Tibial artery (tissue), 4 donors: Measurements from ENCODE around the gene ISCA2.
A peak's percentile ranks its signal among the peaks of the same experiment; 100 is the strongest.

Experiments
- DNase-seq, 2 donors: peaks; one replicate each; pipeline ENCODE4 v3.0.0-alpha.2; 2019
- H3K27ac ChIP-seq, 2 donors: fragments of 200-600 bp; sonication (generic) in 1 of 2; 1 replicate in 1 of 2; 2 replicates in 1 of 2; pipeline ENCODE4 v1.5.1; 2018 to 2019; ENCODE audit warnings: mild to moderate bottlenecking in 1 of 2
- H3K27me3 ChIP-seq, 2 donors: fragments of 200-600 bp; sonication (generic) in 1 of 2; one replicate each; pipeline versions ENCODE4 v1.5.1 to v1.6.0; 2016 to 2019
- H3K36me3 ChIP-seq, 3 donors: fragments of 200-600 bp; sonication (generic) in 2 of 3; one replicate each; pipeline ENCODE4 v1.5.1; 2016 to 2019; ENCODE audit warnings: mild to moderate bottlenecking in 2 of 3
- H3K4me1 ChIP-seq, 4 donors: fragments of 200-600 bp; sonication (generic) in 2 of 4; 1 replicate in 3 of 4; 2 replicates in 1 of 4; pipeline ENCODE4 v1.5.1; 2016 to 2019
- H3K4me3 ChIP-seq, 2 donors: fragments of 200-600 bp; sonication (generic) in 1 of 2; 1 replicate in 1 of 2; 2 replicates in 1 of 2; pipeline ENCODE4 v1.5.1; 2018 to 2019; ENCODE audit warnings: mild to moderate bottlenecking in 2 of 2
- H3K9me3 ChIP-seq, 3 donors: fragments of 200-600 bp; sonication (generic) in 1 of 3; one replicate each; pipeline ENCODE4 v1.5.1; 2016 to 2019
- intact Hi-C: fragments of 100-400 bp; cut with DNase I; formaldehyde crosslinking; loops from one replicate; pipeline ENCODE4 v1.15.0; 2023; ENCODE audit warnings: low total_unique reads
- TF ChIP-seq, protein P1 (sequence below), 2 experiments: fragments of 200-600 bp in 1 of 2; fragments of 450-650 bp in 1 of 2; IDR thresholded peaks; one replicate each; pipeline ENCODE4 v1.5.1; 2017 to 2019; ENCODE audit warnings: antibody characterized with exemption in 2 of 2, mild to moderate bottlenecking in 1 of 2, moderate library complexity in 1 of 2

Gene ISCA2

DNA sequence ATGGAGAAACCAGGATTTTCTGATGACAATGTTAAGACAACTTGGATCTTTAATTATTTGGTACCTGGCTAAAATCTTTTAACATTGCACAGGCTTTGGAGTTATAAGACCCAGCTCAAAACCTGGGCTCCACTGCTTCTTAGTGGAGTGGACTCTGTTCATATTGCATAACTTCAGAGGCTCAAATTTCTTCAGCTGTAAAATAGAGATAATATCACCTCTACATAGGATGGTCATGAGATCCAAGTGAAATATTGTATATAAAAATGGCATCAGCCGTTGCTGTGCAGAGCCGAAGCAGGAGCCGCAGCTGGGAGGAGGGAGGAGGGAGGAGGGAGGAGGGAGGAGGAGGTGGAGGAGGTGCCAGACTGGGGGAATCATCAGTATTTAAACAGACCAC is 11.0 kb upstream of the ISCA2 start:
- no peak for DNase-seq
- Histone ChIP-seq H3K27ac (no peak overlapping the region), H3K4me3 (no peak overlapping the region), H3K9me3 (no peaks in the 10 kb centered on the region), H3K27me3 (no peaks in the 10 kb centered on the region), H3K4me1 (peaks cover 0 to 10% (median 0%) of the 10 kb centered on the region in 4 donors), H3K36me3 (peaks cover 35 to 85% (median 70%) of the 10 kb centered on the region in 3 donors)
- TF ChIP-seq, protein P1, sequence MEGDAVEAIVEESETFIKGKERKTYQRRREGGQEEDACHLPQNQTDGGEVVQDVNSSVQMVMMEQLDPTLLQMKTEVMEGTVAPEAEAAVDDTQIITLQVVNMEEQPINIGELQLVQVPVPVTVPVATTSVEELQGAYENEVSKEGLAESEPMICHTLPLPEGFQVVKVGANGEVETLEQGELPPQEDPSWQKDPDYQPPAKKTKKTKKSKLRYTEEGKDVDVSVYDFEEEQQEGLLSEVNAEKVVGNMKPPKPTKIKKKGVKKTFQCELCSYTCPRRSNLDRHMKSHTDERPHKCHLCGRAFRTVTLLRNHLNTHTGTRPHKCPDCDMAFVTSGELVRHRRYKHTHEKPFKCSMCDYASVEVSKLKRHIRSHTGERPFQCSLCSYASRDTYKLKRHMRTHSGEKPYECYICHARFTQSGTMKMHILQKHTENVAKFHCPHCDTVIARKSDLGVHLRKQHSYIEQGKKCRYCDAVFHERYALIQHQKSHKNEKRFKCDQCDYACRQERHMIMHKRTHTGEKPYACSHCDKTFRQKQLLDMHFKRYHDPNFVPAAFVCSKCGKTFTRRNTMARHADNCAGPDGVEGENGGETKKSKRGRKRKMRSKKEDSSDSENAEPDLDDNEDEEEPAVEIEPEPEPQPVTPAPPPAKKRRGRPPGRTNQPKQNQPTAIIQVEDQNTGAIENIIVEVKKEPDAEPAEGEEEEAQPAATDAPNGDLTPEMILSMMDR (IDR thresholded peaks at IDR 0.05), result no peak
- intact Hi-C loops, result loop anchor here (5.0 kb wide), 1 partner anchor 120 kb away; no protein-coding TSS in a partner anchor

DNA sequence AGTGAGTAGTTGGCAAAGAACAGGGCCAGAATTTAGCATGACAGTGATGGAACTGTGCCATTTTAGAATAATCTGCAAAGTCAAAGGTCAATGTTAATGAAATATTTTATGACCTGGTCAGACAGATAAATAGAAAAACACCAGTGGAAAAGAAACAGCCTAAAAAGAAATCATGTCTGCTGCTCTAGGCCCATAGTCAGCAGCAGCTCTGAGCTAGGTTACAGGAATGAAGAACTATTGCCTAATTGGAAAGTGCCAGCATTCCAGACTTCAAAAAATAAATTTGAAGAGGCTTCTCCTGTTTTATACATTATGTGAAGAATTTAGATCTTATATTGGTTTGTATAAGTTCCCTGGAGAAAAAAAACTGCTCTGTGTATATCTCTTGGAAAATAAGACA is 10.2 kb upstream of the ISCA2 start:
- intact Hi-C loops, result loop anchor here (5.0 kb wide), 1 partner anchor 121 kb away; no protein-coding TSS in a partner anchor

DNA sequence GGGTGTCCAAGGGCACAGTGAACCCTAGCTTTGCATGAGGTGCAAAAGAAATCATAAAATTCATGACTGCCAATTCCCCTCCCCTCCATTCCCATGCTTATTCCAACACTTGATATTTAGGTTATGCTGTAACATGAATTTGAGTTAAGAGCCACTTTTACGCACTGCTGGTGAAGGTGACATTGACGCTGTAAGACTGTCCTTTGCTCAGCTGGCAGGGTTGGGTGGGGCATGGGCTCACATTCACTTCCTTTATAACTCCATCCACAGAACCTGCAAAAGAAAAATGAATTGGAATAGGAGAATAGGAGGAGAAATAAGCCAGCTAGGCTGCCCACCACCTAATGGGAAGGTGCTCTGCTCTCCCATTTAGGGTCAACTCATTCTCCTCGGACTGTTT is 7.4 kb upstream of the ISCA2 start:
- Histone ChIP-seq H3K4me3 (no peak overlapping the region), H3K27me3 (no peaks in the 10 kb centered on the region), H3K9me3 (no peaks in the 10 kb centered on the region), H3K27ac (no peak overlapping the region), H3K36me3 (peaks cover 21 to 55% (median 42%) of the 10 kb centered on the region in 3 donors), H3K4me1 (peaks cover 0 to 31% (median 2%) of the 10 kb centered on the region in 4 donors)
- no peak for DNase-seq
- TF ChIP-seq, protein P1 (IDR thresholded peaks at IDR 0.05), result no peak
- intact Hi-C loops, result no loop called here

More for the DNA sequence above, 10.2 kb upstream of the ISCA2 start:
- peaks cover 35 to 84% (median 70%) of the 10 kb centered on the region in 3 donors for H3K36me3 ChIP-seq
- H3K4me3 ChIP-seq, result no peak overlapping the region
- TF ChIP-seq, protein P1 (IDR thresholded peaks at IDR 0.05), result no peak
- DNase-seq, result no peak
- no peaks in the 10 kb centered on the region for H3K9me3 ChIP-seq
- peaks cover 0 to 14% (median 0%) of the 10 kb centered on the region in 4 donors for H3K4me1 ChIP-seq
- H3K27ac ChIP-seq, result no peak overlapping the region
- no peaks in the 10 kb centered on the region for H3K27me3 ChIP-seq

DNA sequence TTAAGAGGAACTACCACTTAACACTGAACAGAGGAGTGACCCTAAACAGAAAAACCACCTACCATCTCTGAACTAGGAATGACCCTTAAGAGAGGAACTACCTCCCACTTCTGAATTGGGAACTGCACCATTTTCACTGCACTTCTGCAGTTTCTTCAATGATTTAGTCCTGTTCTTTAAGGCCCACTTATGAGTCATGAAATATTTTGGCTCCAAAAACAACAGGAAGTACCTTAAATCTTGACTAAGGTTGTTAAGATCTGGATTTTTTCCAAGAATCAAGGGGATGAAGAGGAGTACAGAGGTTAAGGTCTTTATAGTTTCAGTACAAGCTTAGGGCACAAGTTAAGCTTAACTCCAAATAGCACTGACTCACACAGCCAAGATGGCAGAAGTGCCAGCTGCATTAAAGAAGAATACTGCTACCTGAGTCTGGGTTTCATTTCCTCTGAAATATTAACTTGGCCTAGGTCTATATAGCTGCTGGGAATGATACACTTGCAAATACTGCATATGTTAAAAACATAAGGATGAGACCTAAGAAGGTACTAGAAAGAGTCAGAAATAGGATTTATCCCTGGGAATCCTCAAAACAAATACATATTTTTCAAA is 4.7 kb upstream of the ISCA2 start:
- H3K4me3 ChIP-seq, result no peak overlapping the region
- no peaks in the 10 kb centered on the region for H3K27me3 ChIP-seq
- peaks cover 0 to 45% (median 6%) of the 10 kb centered on the region in 4 donors for H3K4me1 ChIP-seq
- H3K9me3 ChIP-seq, result no peaks in the 10 kb centered on the region
- peaks cover 17 to 30% (median 19%) of the 10 kb centered on the region in 3 donors for H3K36me3 ChIP-seq
- H3K27ac ChIP-seq, result peak overlapping the region in 1 of 2 donors; percentile 10
- DNase-seq, result no peak
- TF ChIP-seq, protein P1 (IDR thresholded peaks at IDR 0.05), result no peak
- intact Hi-C loops, result no loop called here

DNA sequence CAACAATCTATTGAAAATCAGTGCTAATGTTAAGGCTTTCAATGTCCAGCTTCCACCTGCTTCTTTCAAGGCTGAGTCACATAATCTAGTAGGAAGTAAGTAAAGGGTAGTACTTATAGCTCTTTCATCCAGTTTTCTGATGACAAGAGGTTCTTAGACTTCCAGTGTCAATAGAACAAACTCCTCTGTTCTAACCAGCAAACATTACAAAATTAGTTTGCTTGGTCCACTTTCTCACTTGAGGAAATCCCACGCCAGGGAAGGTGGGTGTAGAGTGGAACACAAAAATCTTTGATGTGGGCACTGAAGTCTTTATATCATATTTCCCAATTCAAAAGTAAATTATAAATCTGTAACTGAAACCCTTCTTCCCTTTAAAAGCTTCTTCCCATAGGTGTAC is 3.1 kb upstream of the ISCA2 start:
- TF ChIP-seq, protein P1 (IDR thresholded peaks at IDR 0.05), result no peak
- H3K4me3 ChIP-seq, result no peak overlapping the region
- H3K4me1 ChIP-seq, result peaks cover 0 to 57% (median 16%) of the 10 kb centered on the region in 4 donors
- DNase-seq, result no peak
- no peak overlapping the region for H3K27ac ChIP-seq
- no peaks in the 10 kb centered on the region for H3K27me3 ChIP-seq
- H3K9me3 ChIP-seq, result no peaks in the 10 kb centered on the region
- peaks cover 6 to 15% (median 8%) of the 10 kb centered on the region in 3 donors for H3K36me3 ChIP-seq
- intact Hi-C loops, result no loop called here
